Epithelial cell of prostate (primary cell): ENCODE results near the gene MXRA8.

Experiments used
- DNase-seq: peaks from one replicate; pipeline ENCODE4 v3.0.0-alpha.2; 2011; ENCODE audit warnings: low read depth, low spot score
- H3K27ac ChIP-seq: fragments of 450-650 bp; 2 replicates; pipeline ENCODE4 v1.5.1; 2017; ENCODE audit warnings: mild to moderate bottlenecking

The MXRA8 gene

GRCh38 chr1:1338278-1338677 is 20.1 kb downstream of the MXRA8 start:
- no peak overlapping the region for H3K27ac ChIP-seq
- DNase-seq, result no peak

GRCh38 chr1:1337793-1338147 is 20.6 kb downstream of the MXRA8 start:
- DNase-seq, result no peak
- no peak overlapping the region for H3K27ac ChIP-seq

- no peak overlapping the region for H3K27ac ChIP-seq
- DNase-seq, result no peak
Observed at GRCh38 chr1:1336931-1337792, 21.2 kb downstream of the MXRA8 start.

GRCh38 chr1:1336446-1336845 is 21.9 kb downstream of the MXRA8 start:
- no peak for DNase-seq

GRCh38 chr1:1335792-1336248 is 22.5 kb downstream of the MXRA8 start:
- no peak for DNase-seq
- H3K27ac ChIP-seq, result no peak overlapping the region

More at GRCh38 chr1:1336446-1336845, 21.9 kb downstream of the MXRA8 start:
- no peak overlapping the region for H3K27ac ChIP-seq

- DNase-seq, result no peak
- H3K27ac ChIP-seq, result no peak overlapping the region
Observed at GRCh38 chr1:1335283-1335682, 23.1 kb downstream of the MXRA8 start.

- no peak overlapping the region for H3K27ac ChIP-seq
- DNase-seq, result no peak
Observed at GRCh38 chr1:1334835-1335234, 23.5 kb downstream of the MXRA8 start.

- no peak for DNase-seq
- H3K27ac ChIP-seq, result peak overlapping the region; percentile 17
Observed at GRCh38 chr1:1333551-1334241, 24.7 kb downstream of the MXRA8 start.

GRCh38 chr1:1332774-1333480 is 25.4 kb downstream of the MXRA8 start:
- peak overlapping the region; percentile 17 for H3K27ac ChIP-seq
- DNase-seq, result peak; percentile 34

- H3K27ac ChIP-seq, result no peak overlapping the region
- no peak for DNase-seq
Observed at GRCh38 chr1:1332031-1332755, 26.2 kb downstream of the MXRA8 start.

- no peak within 1 kb of the TSS for H3K27ac ChIP-seq
- DNase-seq, result no peak
Observed at GRCh38 chr1:1331068-1331965, 27.0 kb downstream of the MXRA8 start, which contains the start of gene TAS1R3. TAS1R3 (plus strand) TSS chr1:1331280; CDS start chr1:1331346, 66 bp downstream.

- no peak for DNase-seq
- no peak overlapping the region for H3K27ac ChIP-seq
Observed at GRCh38 chr1:1330366-1331067, 27.8 kb downstream of the MXRA8 start.

- no peak for DNase-seq
- no peak overlapping the region for H3K27ac ChIP-seq
Observed at GRCh38 chr1:1329304-1330210, 28.8 kb downstream of the MXRA8 start.

- DNase-seq, result no peak
Observed at GRCh38 chr1:1328254-1328653, 30.1 kb downstream of the MXRA8 start.

GRCh38 chr1:1327291-1327690 is 31.1 kb downstream of the MXRA8 start:
- no peak for DNase-seq
- no peak overlapping the region for H3K27ac ChIP-seq

More at GRCh38 chr1:1328254-1328653, 30.1 kb downstream of the MXRA8 start:
- H3K27ac ChIP-seq, result no peak overlapping the region

- no peak for DNase-seq
- peak overlapping the region; percentile 89 for H3K27ac ChIP-seq
Observed at GRCh38 chr1:1326075-1326605, 32.2 kb downstream of the MXRA8 start.
